Upper lobe of left lung (tissue), 4 donors: Measurements from ENCODE around the gene ZNG1F.
"Not testable (repeated sequence)": the region's sequence is repeated elsewhere in the genome, so short reads cannot be mapped to it uniquely, and the experiment has no call there.

Source experiments
- EP300 ChIP-seq, 4 donors: sonication (generic); formaldehyde crosslinking; IDR thresholded peaks; one replicate each; pipeline ENCODE4 v1.5.1; 2017; ENCODE audit warnings: antibody characterized with exemption in 4 of 4, control low read depth in 2 of 4
- POLR2AphosphoS5 ChIP-seq, 2 donors: sonication (generic); formaldehyde crosslinking; IDR thresholded peaks; one replicate each; pipeline ENCODE4 v1.5.1; 2017; ENCODE audit warnings: antibody characterized with exemption in 2 of 2
- TF ChIP-seq, protein P1 (sequence below), 6 experiments: fragments of 450-650 bp in 4 of 6; fragments of 200-600 bp in 2 of 6; sonication (generic) in 2 of 6; IDR thresholded peaks; one replicate each; pipeline ENCODE4 v1.5.1; 2016 to 2019; ENCODE audit warnings: antibody characterized with exemption in 6 of 6

DNA sequence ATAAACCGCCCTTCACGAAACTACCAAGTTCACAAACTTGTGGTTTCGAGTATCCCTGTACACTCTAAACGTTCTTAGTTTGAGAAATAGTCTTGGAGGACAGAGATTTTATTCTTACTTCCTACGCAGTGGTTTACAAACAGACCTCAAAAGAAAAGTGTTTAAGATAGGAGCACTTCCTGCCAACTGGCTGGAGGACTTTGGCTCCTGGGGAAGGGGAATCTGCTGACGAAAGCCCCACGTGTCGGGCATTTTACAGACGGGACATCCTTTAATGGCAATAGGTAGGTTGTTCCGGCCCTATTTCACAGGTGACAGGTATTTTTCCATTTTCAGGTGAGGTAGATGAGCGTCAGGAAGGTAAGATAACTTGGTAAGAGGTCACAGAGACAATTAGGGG lies 678 bp downstream of the ZNG1F start:
- not testable (repeated sequence) for TF ChIP-seq POLR2AphosphoS5, EP300 (IDR thresholded peaks at IDR 0.05)
- TF ChIP-seq, protein P1, sequence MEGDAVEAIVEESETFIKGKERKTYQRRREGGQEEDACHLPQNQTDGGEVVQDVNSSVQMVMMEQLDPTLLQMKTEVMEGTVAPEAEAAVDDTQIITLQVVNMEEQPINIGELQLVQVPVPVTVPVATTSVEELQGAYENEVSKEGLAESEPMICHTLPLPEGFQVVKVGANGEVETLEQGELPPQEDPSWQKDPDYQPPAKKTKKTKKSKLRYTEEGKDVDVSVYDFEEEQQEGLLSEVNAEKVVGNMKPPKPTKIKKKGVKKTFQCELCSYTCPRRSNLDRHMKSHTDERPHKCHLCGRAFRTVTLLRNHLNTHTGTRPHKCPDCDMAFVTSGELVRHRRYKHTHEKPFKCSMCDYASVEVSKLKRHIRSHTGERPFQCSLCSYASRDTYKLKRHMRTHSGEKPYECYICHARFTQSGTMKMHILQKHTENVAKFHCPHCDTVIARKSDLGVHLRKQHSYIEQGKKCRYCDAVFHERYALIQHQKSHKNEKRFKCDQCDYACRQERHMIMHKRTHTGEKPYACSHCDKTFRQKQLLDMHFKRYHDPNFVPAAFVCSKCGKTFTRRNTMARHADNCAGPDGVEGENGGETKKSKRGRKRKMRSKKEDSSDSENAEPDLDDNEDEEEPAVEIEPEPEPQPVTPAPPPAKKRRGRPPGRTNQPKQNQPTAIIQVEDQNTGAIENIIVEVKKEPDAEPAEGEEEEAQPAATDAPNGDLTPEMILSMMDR (IDR thresholded peaks at IDR 0.05), result not testable (repeated sequence)
